Gastroesophageal sphincter (tissue), 3 donors: Measurements from ENCODE around the gene SCGB1D2.

ENCODE experiments used
- POLR2A ChIP-seq, 2 donors: fragments of 450-650 bp; IDR thresholded peaks; one replicate each; pipeline ENCODE4 v1.6.1; 2017; ENCODE audit warnings: antibody characterized with exemption in 2 of 2, mild to moderate bottlenecking in 2 of 2, moderate library complexity in 1 of 2
- POLR2AphosphoS5 ChIP-seq: sonication (generic); formaldehyde crosslinking; IDR thresholded peaks from one replicate; pipeline ENCODE4 v1.6.1; 2017; ENCODE audit warnings: antibody characterized with exemption
- TF ChIP-seq, protein P1 (sequence below), 4 experiments: fragments of 200-600 bp in 2 of 4; fragments of 450-650 bp in 2 of 4; sonication (generic) in 1 of 4; IDR thresholded peaks; one replicate each; pipeline ENCODE4 v1.5.1; 2017 to 2019; ENCODE audit warnings: antibody characterized with exemption in 4 of 4, mild to moderate bottlenecking in 2 of 4, moderate library complexity in 2 of 4

DNA sequence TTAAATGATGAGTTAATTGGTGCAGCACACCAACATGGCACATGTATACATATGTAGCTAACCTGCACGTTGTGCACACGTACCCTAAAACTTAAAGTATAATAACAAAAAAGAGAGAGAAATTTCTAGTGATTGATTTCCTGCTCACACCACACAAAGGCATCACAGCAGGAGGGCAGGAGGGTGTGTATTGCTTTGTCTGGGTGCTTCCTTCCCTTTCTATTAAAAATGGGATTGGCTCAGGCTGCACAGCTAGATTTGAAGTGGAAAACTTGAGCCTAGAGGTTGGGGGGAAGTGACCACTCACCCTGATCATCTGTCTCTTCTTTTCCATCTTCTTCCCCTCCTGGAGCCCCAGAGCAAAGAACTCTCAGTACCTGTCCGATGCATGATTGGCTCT, 944 bp upstream of the SCGB1D2 start:
- TF ChIP-seq, protein P1, sequence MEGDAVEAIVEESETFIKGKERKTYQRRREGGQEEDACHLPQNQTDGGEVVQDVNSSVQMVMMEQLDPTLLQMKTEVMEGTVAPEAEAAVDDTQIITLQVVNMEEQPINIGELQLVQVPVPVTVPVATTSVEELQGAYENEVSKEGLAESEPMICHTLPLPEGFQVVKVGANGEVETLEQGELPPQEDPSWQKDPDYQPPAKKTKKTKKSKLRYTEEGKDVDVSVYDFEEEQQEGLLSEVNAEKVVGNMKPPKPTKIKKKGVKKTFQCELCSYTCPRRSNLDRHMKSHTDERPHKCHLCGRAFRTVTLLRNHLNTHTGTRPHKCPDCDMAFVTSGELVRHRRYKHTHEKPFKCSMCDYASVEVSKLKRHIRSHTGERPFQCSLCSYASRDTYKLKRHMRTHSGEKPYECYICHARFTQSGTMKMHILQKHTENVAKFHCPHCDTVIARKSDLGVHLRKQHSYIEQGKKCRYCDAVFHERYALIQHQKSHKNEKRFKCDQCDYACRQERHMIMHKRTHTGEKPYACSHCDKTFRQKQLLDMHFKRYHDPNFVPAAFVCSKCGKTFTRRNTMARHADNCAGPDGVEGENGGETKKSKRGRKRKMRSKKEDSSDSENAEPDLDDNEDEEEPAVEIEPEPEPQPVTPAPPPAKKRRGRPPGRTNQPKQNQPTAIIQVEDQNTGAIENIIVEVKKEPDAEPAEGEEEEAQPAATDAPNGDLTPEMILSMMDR (IDR thresholded peaks at IDR 0.05): no peak
- TF ChIP-seq POLR2A (IDR thresholded peaks at IDR 0.05) (no peak), POLR2AphosphoS5 (no peak)
